Activated gamma-delta T cell treated with anti-CD3 and anti-CD28 coated beads, Interleukin-2, amount 50 U/mL, for 16 hours (primary cell): ENCODE data around the gene PRKAG2.
"Not testable (repeated sequence)": the region's sequence is repeated elsewhere in the genome, so short reads cannot be mapped to it uniquely, and the experiment has no call there.

Experiments
- DNase-seq: peaks from one replicate; pipeline ENCODE4 v3.0.0-alpha.2; 2020; ENCODE audit warnings: low read depth

PRKAG2 gene

GRCh38 chr7:151551820-151552219 is 325.1 kb downstream of the PRKAG2 start:
- no peak for DNase-seq

GRCh38 chr7:151550656-151551286 is 326.1 kb downstream of the PRKAG2 start:
- DNase-seq, result no peak

GRCh38 chr7:151549644-151550043 is 327.3 kb downstream of the PRKAG2 start:
- no peak for DNase-seq

GRCh38 chr7:151549083-151549482 is 327.8 kb downstream of the PRKAG2 start:
- DNase-seq, result no peak

GRCh38 chr7:151544183-151544582 is 332.7 kb downstream of the PRKAG2 start:
- no peak for DNase-seq

GRCh38 chr7:151542606-151543130 is 334.2 kb downstream of the PRKAG2 start:
- DNase-seq, result no peak

GRCh38 chr7:151541709-151542499 is 335.0 kb downstream of the PRKAG2 start:
- DNase-seq, result no peak

GRCh38 chr7:151540146-151540545 is 336.8 kb downstream of the PRKAG2 start:
- no peak for DNase-seq

GRCh38 chr7:151539088-151539671 is 337.7 kb downstream of the PRKAG2 start:
- DNase-seq, result no peak

- no peak for DNase-seq
Measured at GRCh38 chr7:151537818-151538561, 338.9 kb downstream of the PRKAG2 start.

- not testable (repeated sequence) for DNase-seq
Measured at GRCh38 chr7:151536178-151536577, 340.7 kb downstream of the PRKAG2 start.

GRCh38 chr7:151529842-151530241 is 347.1 kb downstream of the PRKAG2 start:
- no peak for DNase-seq

- no peak for DNase-seq
Measured at GRCh38 chr7:151524845-151525244, 352.1 kb downstream of the PRKAG2 start.

- no peak for DNase-seq
Measured at GRCh38 chr7:151524331-151524730, 352.6 kb downstream of the PRKAG2 start.

GRCh38 chr7:151520419-151521261 is 356.3 kb downstream of the PRKAG2 start:
- DNase-seq, result peak; percentile 24

- DNase-seq, result peak; percentile 98
Measured at GRCh38 chr7:151519765-151520418, 357.0 kb downstream of the PRKAG2 start, which contains the start of gene RHEB. Gene RHEB, minus strand, starts transcription at chr7:151519895. Its CDS starts 384 bp downstream, at chr7:151519511.

GRCh38 chr7:151518947-151519764 is 357.8 kb downstream of the PRKAG2 start:
- DNase-seq, result peak; percentile 46

- DNase-seq, result peak; percentile 28
Measured at GRCh38 chr7:151518105-151518946, 358.6 kb downstream of the PRKAG2 start.

GRCh38 chr7:151517601-151518104 is 359.3 kb downstream of the PRKAG2 start:
- DNase-seq, result no peak
